Adrenal gland (tissue), 5 donors: ENCODE results near the gene WDR59.

Experiments
- POLR2A ChIP-seq, 2 donors: fragments of 450-650 bp; IDR thresholded peaks; one replicate each; pipeline ENCODE4 v1.6.1; 2017; ENCODE audit warnings: antibody characterized with exemption in 2 of 2, mild to moderate bottlenecking in 2 of 2, moderate library complexity in 1 of 2
- TF ChIP-seq, protein P1 (sequence below), 6 experiments: fragments of 450-650 bp in 4 of 6; fragments of 200-600 bp in 2 of 6; sonication (generic) in 1 of 6; IDR thresholded peaks; 1 replicate in 5 of 6; 2 replicates in 1 of 6; pipeline versions ENCODE4 v1.5.1 to v1.8.0; 2016 to 2021; ENCODE audit warnings: antibody characterized with exemption in 6 of 6, mild to moderate bottlenecking in 2 of 6, moderate library complexity in 1 of 6
- donor health status: DM: no; HTN: no; CAD: no.

- TF ChIP-seq, protein P1, sequence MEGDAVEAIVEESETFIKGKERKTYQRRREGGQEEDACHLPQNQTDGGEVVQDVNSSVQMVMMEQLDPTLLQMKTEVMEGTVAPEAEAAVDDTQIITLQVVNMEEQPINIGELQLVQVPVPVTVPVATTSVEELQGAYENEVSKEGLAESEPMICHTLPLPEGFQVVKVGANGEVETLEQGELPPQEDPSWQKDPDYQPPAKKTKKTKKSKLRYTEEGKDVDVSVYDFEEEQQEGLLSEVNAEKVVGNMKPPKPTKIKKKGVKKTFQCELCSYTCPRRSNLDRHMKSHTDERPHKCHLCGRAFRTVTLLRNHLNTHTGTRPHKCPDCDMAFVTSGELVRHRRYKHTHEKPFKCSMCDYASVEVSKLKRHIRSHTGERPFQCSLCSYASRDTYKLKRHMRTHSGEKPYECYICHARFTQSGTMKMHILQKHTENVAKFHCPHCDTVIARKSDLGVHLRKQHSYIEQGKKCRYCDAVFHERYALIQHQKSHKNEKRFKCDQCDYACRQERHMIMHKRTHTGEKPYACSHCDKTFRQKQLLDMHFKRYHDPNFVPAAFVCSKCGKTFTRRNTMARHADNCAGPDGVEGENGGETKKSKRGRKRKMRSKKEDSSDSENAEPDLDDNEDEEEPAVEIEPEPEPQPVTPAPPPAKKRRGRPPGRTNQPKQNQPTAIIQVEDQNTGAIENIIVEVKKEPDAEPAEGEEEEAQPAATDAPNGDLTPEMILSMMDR (IDR thresholded peaks at IDR 0.05) = no peak
- no peak for TF ChIP-seq POLR2A (IDR thresholded peaks at IDR 0.05)
Measured at GRCh38 chr16:74922150-74923138, 62.5 kb downstream of the WDR59 start.
